ENCODE data around the gene RP9.

DNA sequence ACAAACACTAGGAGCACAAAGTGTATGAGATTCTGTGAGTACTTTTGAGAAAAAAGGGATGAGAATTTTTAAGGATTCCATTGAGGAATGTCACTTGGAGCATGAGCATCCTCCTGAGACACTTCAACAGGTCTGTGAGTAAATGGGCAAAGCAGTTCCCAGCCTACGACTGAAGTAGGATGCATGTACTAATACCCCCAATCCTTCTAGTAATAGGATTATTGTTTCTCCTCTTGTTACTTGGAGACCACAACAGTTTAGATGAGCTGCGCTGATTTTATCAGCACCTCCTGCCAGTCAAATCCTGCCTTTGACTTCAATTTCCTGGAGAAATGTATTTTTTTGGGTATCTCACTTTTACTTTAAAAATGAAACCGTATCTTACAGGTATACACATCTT is 21.0 kb upstream of the RP9 start:
- TF ChIP-seq, protein P1, sequence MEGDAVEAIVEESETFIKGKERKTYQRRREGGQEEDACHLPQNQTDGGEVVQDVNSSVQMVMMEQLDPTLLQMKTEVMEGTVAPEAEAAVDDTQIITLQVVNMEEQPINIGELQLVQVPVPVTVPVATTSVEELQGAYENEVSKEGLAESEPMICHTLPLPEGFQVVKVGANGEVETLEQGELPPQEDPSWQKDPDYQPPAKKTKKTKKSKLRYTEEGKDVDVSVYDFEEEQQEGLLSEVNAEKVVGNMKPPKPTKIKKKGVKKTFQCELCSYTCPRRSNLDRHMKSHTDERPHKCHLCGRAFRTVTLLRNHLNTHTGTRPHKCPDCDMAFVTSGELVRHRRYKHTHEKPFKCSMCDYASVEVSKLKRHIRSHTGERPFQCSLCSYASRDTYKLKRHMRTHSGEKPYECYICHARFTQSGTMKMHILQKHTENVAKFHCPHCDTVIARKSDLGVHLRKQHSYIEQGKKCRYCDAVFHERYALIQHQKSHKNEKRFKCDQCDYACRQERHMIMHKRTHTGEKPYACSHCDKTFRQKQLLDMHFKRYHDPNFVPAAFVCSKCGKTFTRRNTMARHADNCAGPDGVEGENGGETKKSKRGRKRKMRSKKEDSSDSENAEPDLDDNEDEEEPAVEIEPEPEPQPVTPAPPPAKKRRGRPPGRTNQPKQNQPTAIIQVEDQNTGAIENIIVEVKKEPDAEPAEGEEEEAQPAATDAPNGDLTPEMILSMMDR (conservative IDR thresholded peaks at IDR 0.05), result no peak
- no peak for TF ChIP-seq EZH2 (IDR thresholded peaks at IDR 0.05; ENCODE audit: low read depth)

Measured in PC-9 (cell line).